ENCODE measurements around the gene DGKH.
"Not testable (repeated sequence)": the region's sequence is repeated elsewhere in the genome, so short reads cannot be mapped to it uniquely, and the experiment has no call there.

DGKH gene

GRCh38 chr13:42129033-42129432 lies 80.6 kb downstream of the DGKH start:
- Histone ChIP-seq H3K4me3 (ENCODE audit: low read length) (no peak overlapping the region), H3K9ac (ENCODE audit: low read length) (no peak overlapping the region), H3K79me2 (ENCODE audit: low read length) (no peaks in the 10 kb centered on the region), H3K36me3 (replicated peaks; ENCODE audit: low read depth, low read length) (no peaks in the 10 kb centered on the region), H3K4me1 (ENCODE audit: low read length) (no peaks in the 10 kb centered on the region), H3K27me3 (ENCODE audit: low read depth, low read length) (no peaks in the 10 kb centered on the region), H3K4me2 (ENCODE audit: low read length) (no peak overlapping the region), H4K20me1 (ENCODE audit: insufficient read depth, low read length) (no peaks in the 10 kb centered on the region), H3K9me3 (ENCODE audit: insufficient read depth, low read length) (no peaks in the 10 kb centered on the region), H2AFZ (ENCODE audit: low read depth, low read length) (no peak overlapping the region), H3K27ac (ENCODE audit: low read length) (no peak overlapping the region)
- no peak for TF ChIP-seq CTCF (IDR thresholded peaks at IDR 0.05; ENCODE audit: low read depth, low read length)
- no peak for TF ChIP-seq EZH2phosphoT487 (IDR thresholded peaks at IDR 0.05; ENCODE audit: low read depth)

- no peak overlapping the region for H3K27ac ChIP-seq (ENCODE audit: low read length)
- TF ChIP-seq EZH2phosphoT487 (IDR thresholded peaks at IDR 0.05; ENCODE audit: low read depth) (no peak), CTCF (IDR thresholded peaks at IDR 0.05; ENCODE audit: low read depth, low read length) (no peak)
Measured at GRCh38 chr13:42136518-42136917, 88.1 kb downstream of the DGKH start.

GRCh38 chr13:42137856-42138537 lies 89.5 kb downstream of the DGKH start:
- TF ChIP-seq CTCF (IDR thresholded peaks at IDR 0.05; ENCODE audit: low read depth, low read length), result no peak
- no peak for TF ChIP-seq EZH2phosphoT487 (IDR thresholded peaks at IDR 0.05; ENCODE audit: low read depth)
- no peaks in the 10 kb centered on the region for H4K20me1 ChIP-seq (ENCODE audit: insufficient read depth, low read length)
- no peaks in the 10 kb centered on the region for H3K79me2 ChIP-seq (ENCODE audit: low read length)
- no peaks in the 10 kb centered on the region for H3K27me3 ChIP-seq (ENCODE audit: low read depth, low read length)
- no peaks in the 10 kb centered on the region for H3K9me3 ChIP-seq (ENCODE audit: insufficient read depth, low read length)
- H3K4me1 ChIP-seq (ENCODE audit: low read length), result no peaks in the 10 kb centered on the region
- no peak overlapping the region for H2AFZ ChIP-seq (ENCODE audit: low read depth, low read length)
- no peak overlapping the region for H3K27ac ChIP-seq (ENCODE audit: low read length)
- H3K4me2 ChIP-seq (ENCODE audit: low read length), result no peak overlapping the region
- no peak overlapping the region for H3K4me3 ChIP-seq (ENCODE audit: low read length)
- H3K36me3 ChIP-seq (replicated peaks; ENCODE audit: low read depth, low read length), result no peaks in the 10 kb centered on the region
- no peak overlapping the region for H3K9ac ChIP-seq (ENCODE audit: low read length)

More at GRCh38 chr13:42136518-42136917, 88.1 kb downstream of the DGKH start:
- Histone ChIP-seq H3K4me2 (ENCODE audit: low read length) (no peak overlapping the region), H3K27me3 (ENCODE audit: low read depth, low read length) (no peaks in the 10 kb centered on the region), H3K9me3 (ENCODE audit: insufficient read depth, low read length) (no peaks in the 10 kb centered on the region), H3K4me3 (ENCODE audit: low read length) (no peak overlapping the region), H2AFZ (ENCODE audit: low read depth, low read length) (no peak overlapping the region), H3K79me2 (ENCODE audit: low read length) (no peaks in the 10 kb centered on the region), H3K9ac (ENCODE audit: low read length) (no peak overlapping the region), H3K4me1 (ENCODE audit: low read length) (no peaks in the 10 kb centered on the region), H4K20me1 (ENCODE audit: insufficient read depth, low read length) (no peaks in the 10 kb centered on the region), H3K36me3 (replicated peaks; ENCODE audit: low read depth, low read length) (no peaks in the 10 kb centered on the region)

- no peak overlapping the region for H3K27ac ChIP-seq (ENCODE audit: low read length)
- no peak for TF ChIP-seq EZH2phosphoT487 (IDR thresholded peaks at IDR 0.05; ENCODE audit: low read depth)
- no peak for TF ChIP-seq CTCF (IDR thresholded peaks at IDR 0.05; ENCODE audit: low read depth, low read length)
- H3K9me3 ChIP-seq (ENCODE audit: insufficient read depth, low read length), result no peaks in the 10 kb centered on the region
- no peaks in the 10 kb centered on the region for H3K79me2 ChIP-seq (ENCODE audit: low read length)
- no peaks in the 10 kb centered on the region for H4K20me1 ChIP-seq (ENCODE audit: insufficient read depth, low read length)
- no peak overlapping the region for H3K9ac ChIP-seq (ENCODE audit: low read length)
- H2AFZ ChIP-seq (ENCODE audit: low read depth, low read length), result no peak overlapping the region
- no peaks in the 10 kb centered on the region for H3K4me1 ChIP-seq (ENCODE audit: low read length)
- H3K4me3 ChIP-seq (ENCODE audit: low read length), result no peak overlapping the region
- no peak overlapping the region for H3K4me2 ChIP-seq (ENCODE audit: low read length)
- H3K36me3 ChIP-seq (replicated peaks; ENCODE audit: low read depth, low read length), result no peaks in the 10 kb centered on the region
- no peaks in the 10 kb centered on the region for H3K27me3 ChIP-seq (ENCODE audit: low read depth, low read length)
Measured at GRCh38 chr13:42140494-42140893, 92.0 kb downstream of the DGKH start.

GRCh38 chr13:42141052-42141451 lies 92.6 kb downstream of the DGKH start:
- H3K4me3 ChIP-seq (ENCODE audit: low read length); H3K4me1 ChIP-seq (ENCODE audit: low read length); H3K36me3 ChIP-seq (replicated peaks; ENCODE audit: low read depth, low read length); H3K27ac ChIP-seq (ENCODE audit: low read length); H3K4me2 ChIP-seq (ENCODE audit: low read length); H3K27me3 ChIP-seq (ENCODE audit: low read depth, low read length); H4K20me1 ChIP-seq (ENCODE audit: insufficient read depth, low read length); H3K9ac ChIP-seq (ENCODE audit: low read length); H2AFZ ChIP-seq (ENCODE audit: low read depth, low read length); H3K79me2 ChIP-seq (ENCODE audit: low read length); H3K9me3 ChIP-seq (ENCODE audit: insufficient read depth, low read length): not testable (repeated sequence)
